Endothelial cell of umbilical vein (primary cell): ENCODE measurements around the gene MOK. TPM values are rescaled to one million over a fixed set of nuclear protein-coding genes. Genes with fewer than 3 reads are reported as not detected.

Experiments used
- BruUV-seq: library from RNA; stranded (reverse); fragments of 400-500 nt; replicated peaks from 2 replicates; lab custom pipeline; 2021; lab: Mats Ljungman, UMichigan
- CTCF ChIA-PET: fragments of 300-600, 350-600 bp; sonication (Branson Sonifier 250); formaldehyde crosslinking; loops from one replicate; lab custom pipeline; 2021; ENCODE audit warnings: antibody characterized with exemption, inconsistent platforms; lab: Charles Lee
- POLR2A ChIA-PET: fragments of 300-600, 350-600 bp; sonication (Branson Sonifier 250); formaldehyde crosslinking; loops from one replicate; lab custom pipeline; 2021; ENCODE audit warnings: antibody characterized with exemption, inconsistent platforms; lab: Charles Lee
- DNase-seq: peaks from one replicate; pipeline ENCODE4 v3.0.0-alpha.2; 2011; ENCODE audit warnings: low read depth, low spot score
- FAIRE-seq: peaks from 2 replicates; lab custom pipeline; 2011; peaks lifted over from hg19 to GRCh38; lab: Jason Lieb, UNC
- H2AFZ ChIP-seq: 2 replicates; pipeline ENCODE4 v1.6.0; 2012; ENCODE audit warnings: low read depth, low read length, control low read depth, inconsistent platforms
- H3K27ac ChIP-seq: 2 replicates; pipeline ENCODE4 v1.5.1; 2011; ENCODE audit warnings: low read depth, mild to moderate bottlenecking, control low read depth, low read length, moderate library complexity; ENCODE audit not compliant: insufficient read depth
- H3K27me3 ChIP-seq, 2 experiments: 2 replicates each; pipeline versions ENCODE4 v1.6.0 to v1.6.1; 2011; ENCODE audit warnings: low read length in 2 of 2, mixed read lengths in 1 of 2; ENCODE audit not compliant: control insufficient read depth in 2 of 2, insufficient read depth in 2 of 2
- H3K36me3 ChIP-seq, 2 experiments: 2 replicates in 1 of 2; 3 replicates in 1 of 2; pipeline ENCODE4 v1.5.1; 2011; ENCODE audit warnings: low read length in 2 of 2, mild to moderate bottlenecking in 1 of 2, moderate library complexity in 1 of 2; ENCODE audit not compliant: control insufficient read depth in 2 of 2, insufficient read depth in 2 of 2; ENCODE audit errors: extremely low read depth in 1 of 2
- H3K4me1 ChIP-seq: 3 replicates; pipeline ENCODE4 v1.5.1; 2011; ENCODE audit warnings: mild to moderate bottlenecking, low read length; ENCODE audit not compliant: control insufficient read depth, insufficient read depth; ENCODE audit errors: extremely low read depth
- H3K4me2 ChIP-seq: 2 replicates; pipeline ENCODE4 v1.6.1; 2011; ENCODE audit warnings: low read length, control low read depth, mixed read lengths; ENCODE audit not compliant: insufficient read depth
- H3K4me3 ChIP-seq, 3 experiments: fragments of 200-600 bp in 1 of 3; sonication (generic), shearing (Covaris generic) in 1 of 3; replicated peaks in 1 of 3; 2 replicates each; pipeline ENCODE4 v1.5.1; 2011 to 2016; ENCODE audit warnings: control low read depth in 3 of 3, low read length in 3 of 3, mild to moderate bottlenecking in 2 of 3, inconsistent platforms in 1 of 3, low read depth in 1 of 3, moderate library complexity in 1 of 3; ENCODE audit not compliant: insufficient read depth in 1 of 3
- H3K79me2 ChIP-seq: 2 replicates; pipeline ENCODE4 v1.6.0; 2012; ENCODE audit warnings: low read length, inconsistent platforms; ENCODE audit not compliant: control insufficient read depth, insufficient read depth
- H3K9ac ChIP-seq: replicated peaks from 2 replicates; pipeline ENCODE3; 2011; ENCODE audit warnings: low read length, control low read depth; ENCODE audit not compliant: insufficient read depth; ENCODE audit errors: extremely low read depth
- H3K9me1 ChIP-seq: replicated peaks from 3 replicates; pipeline ENCODE4 v1.6.0; 2011; ENCODE audit warnings: mild to moderate bottlenecking, low read length; ENCODE audit not compliant: control insufficient read depth, insufficient read depth; ENCODE audit errors: extremely low read depth
- H3K9me3 ChIP-seq: replicated peaks from 2 replicates; pipeline ENCODE4 v1.5.1; 2012; ENCODE audit warnings: low read length, inconsistent platforms; ENCODE audit not compliant: control insufficient read depth, insufficient read depth
- H4K20me1 ChIP-seq: replicated peaks from 2 replicates; pipeline ENCODE3; 2011; ENCODE audit warnings: mild to moderate bottlenecking, low read length; ENCODE audit not compliant: control insufficient read depth, insufficient read depth; ENCODE audit errors: extremely low read depth
- FOS ChIP-seq: IDR thresholded peaks from 2 replicates; pipeline ENCODE4 v1.6.1; 2011; ENCODE audit warnings: mild to moderate bottlenecking, low read length, moderate library complexity, borderline replicate concordance; ENCODE audit not compliant: insufficient read depth
- GATA2 ChIP-seq: IDR thresholded peaks from 2 replicates; pipeline ENCODE4 v1.7.0; 2011; ENCODE audit warnings: low read depth, mild to moderate bottlenecking, moderate library complexity, mixed read lengths, low read length; ENCODE audit not compliant: insufficient read length, insufficient read depth
- JUN ChIP-seq: IDR thresholded peaks from 2 replicates; pipeline ENCODE4 v1.6.1; 2011; ENCODE audit warnings: borderline replicate concordance, low read depth; ENCODE audit not compliant: insufficient read length, insufficient read depth
- MYC ChIP-seq: IDR thresholded peaks from one replicate; pipeline ENCODE4 v1.6.1; 2011; ENCODE audit warnings: mild to moderate bottlenecking, low read depth, low read length
- POLR2A ChIP-seq: IDR thresholded peaks from 2 replicates; pipeline ENCODE4 v1.6.1; 2012; ENCODE audit warnings: low read depth, mild to moderate bottlenecking, control low read depth, low read length
- dilution Hi-C: fragments of 300-500 bp; cut with MboI; formaldehyde crosslinking; loops from one replicate; pipeline ENCODE4 v1.15.0; 2019; ENCODE audit warnings: low sequenced_read_pairs; ENCODE audit not compliant: extremely low pct_ligation_motif_present
- intact Hi-C: fragments of 100-400 bp; cut with micrococcal nuclease; formaldehyde crosslinking; loops from one replicate; pipeline ENCODE4 v1.10.0; 2022
- polyA plus RNA-seq, 4 experiments: library from polyadenylated mRNA; depleted of rRNA in 3 of 4; stranded (reverse) in 3 of 4; unstranded in 1 of 4; fragments of >200 nt; gene quantifications; 2 replicates each; pipeline versions ENCODE4 v1.2.1 to v1.2.3, GENCODE V29; 2011 to 2012; ENCODE audit warnings: missing spikeins in 1 of 4
- total RNA-seq: library from RNA; stranded (reverse); gene quantifications from 2 replicates; pipeline ENCODE4 v1.2.3, GENCODE V29; 2021
- TF ChIP-seq, protein P1 (sequence below): IDR thresholded peaks from 2 replicates; pipeline ENCODE4 v1.6.1; 2011; ENCODE audit not compliant: insufficient read depth, insufficient read length

The MOK gene
- total and polyA plus RNA-seq, 2 donors (not counting 3 experiments of a cell fraction or from before 2014, with no cell fraction given) = 6.1 to 8.6 TPM

DNA sequence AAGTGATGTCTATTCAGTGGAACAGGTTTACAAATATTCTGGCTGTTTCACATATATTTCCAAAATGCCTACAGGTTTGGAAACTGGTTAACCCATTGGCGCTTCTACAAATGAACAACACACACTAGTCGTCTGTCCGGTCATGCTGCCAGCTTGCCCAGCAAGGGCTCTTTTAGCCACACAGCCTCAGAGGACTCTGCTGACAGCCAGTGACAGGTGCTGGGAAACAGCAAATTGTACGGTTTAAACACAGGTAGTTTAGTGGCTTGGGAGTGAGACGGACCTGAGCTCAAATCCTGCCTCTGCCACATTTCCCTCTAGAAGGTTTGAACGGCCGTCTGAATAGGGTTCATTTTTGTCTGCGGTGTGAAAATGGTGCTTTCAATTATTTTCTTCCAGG, 53.8 kb downstream of the MOK start:
- H4K20me1 ChIP-seq = no peaks in the 10 kb centered on the region
- no peak overlapping the region for H3K9ac ChIP-seq
- no peaks in the 10 kb centered on the region for H3K4me1 ChIP-seq
- CTCF ChIA-PET = no interaction called here
- intact Hi-C loops (no loop called here), dilution Hi-C loops (no loop called here)
- H3K4me2 ChIP-seq = no peak overlapping the region
- no peaks in the 10 kb centered on the region for H3K9me1 ChIP-seq
- no peak for TF ChIP-seq MYC
- no peak for TF ChIP-seq GATA2
- no peak for TF ChIP-seq JUN
- no peak for TF ChIP-seq FOS
- H2AFZ ChIP-seq = no peak overlapping the region
- DNase-seq (no peak), FAIRE-seq (no peak)
- no peak overlapping the region for H3K4me3 ChIP-seq
- H3K9me3 ChIP-seq = no peaks in the 10 kb centered on the region
- POLR2A ChIA-PET = no interaction called here
- H3K27ac ChIP-seq = no peak overlapping the region
- no TSS peak for BruUV-seq
- no peaks in the 10 kb centered on the region for H3K27me3 ChIP-seq
- no peaks in the 10 kb centered on the region for H3K36me3 ChIP-seq
- H3K79me2 ChIP-seq = no peaks in the 10 kb centered on the region

DNA sequence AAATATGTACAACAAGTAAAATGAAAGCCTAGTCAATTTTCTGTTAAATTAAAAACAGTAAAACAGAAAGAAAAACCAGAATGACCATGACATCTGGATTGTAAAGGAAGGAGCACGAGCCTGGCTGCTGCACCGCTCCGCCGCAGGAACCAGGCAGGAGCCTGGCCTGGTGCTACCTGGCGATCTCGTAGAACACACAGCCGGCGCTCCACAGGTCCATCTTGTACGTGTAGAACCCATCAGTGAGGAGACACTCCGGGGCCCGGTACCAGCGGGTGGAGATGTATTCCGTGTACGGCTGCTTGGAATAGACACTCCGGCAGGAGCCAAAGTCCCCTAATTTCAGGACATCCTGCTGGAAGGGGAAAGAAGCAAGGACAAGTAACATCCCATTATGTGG, 54.3 kb downstream of the MOK start:
- no peak overlapping the region for H3K4me3 ChIP-seq
- no peaks in the 10 kb centered on the region for H3K36me3 ChIP-seq
- POLR2A ChIA-PET = no interaction called here
- H3K4me1 ChIP-seq = no peaks in the 10 kb centered on the region
- no peak overlapping the region for H3K4me2 ChIP-seq
- intact Hi-C loops = no loop called here
- CTCF ChIA-PET = no interaction called here
- no peak overlapping the region for H2AFZ ChIP-seq
- H3K79me2 ChIP-seq = no peaks in the 10 kb centered on the region
- no TSS peak for BruUV-seq
- no peak overlapping the region for H3K9ac ChIP-seq
- no peak overlapping the region for H3K27ac ChIP-seq
- H3K9me1 ChIP-seq = no peaks in the 10 kb centered on the region
- dilution Hi-C loops = no loop called here
- no peak for DNase-seq
- TF ChIP-seq JUN (no peak), GATA2 (no peak), POLR2A (no peak)
- TF ChIP-seq, protein P1, sequence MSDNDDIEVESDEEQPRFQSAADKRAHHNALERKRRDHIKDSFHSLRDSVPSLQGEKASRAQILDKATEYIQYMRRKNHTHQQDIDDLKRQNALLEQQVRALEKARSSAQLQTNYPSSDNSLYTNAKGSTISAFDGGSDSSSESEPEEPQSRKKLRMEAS = no peak
- no peaks in the 10 kb centered on the region for H4K20me1 ChIP-seq
- H3K27me3 ChIP-seq = no peaks in the 10 kb centered on the region
- FAIRE-seq = no peak
- H3K9me3 ChIP-seq = no peaks in the 10 kb centered on the region
